ENCODE results near the gene FER. TPM values are rescaled to one million over a fixed set of nuclear protein-coding genes. Genes with fewer than 3 reads are reported as not detected.
"Not testable (repeated sequence)": the region's sequence is repeated elsewhere in the genome, so short reads cannot be mapped to it uniquely, and the experiment has no call there.

FER gene
- polyA plus RNA-seq, 3 donors, result 2.4 to 14.7 (median 6.2) TPM

- H3K4me1 ChIP-seq (ENCODE audit: control insufficient read depth in 1 of 2, insufficient read depth in 2 of 2, low read length in 2 of 2), result no peaks in the 10 kb centered on the region
- no peak for TF ChIP-seq CTCF (IDR thresholded peaks at IDR 0.05)
These were observed 298.0 kb downstream of the FER start for GRCh38 chr5:109045710-109046109.

GRCh38 chr5:109049565-109049964 lies 301.9 kb downstream of the FER start:
- intact Hi-C loops (cut with micrococcal nuclease), result no loop called here
- H3K27me3 Mint-ChIP-seq (ENCODE audit: low read depth in 3 of 3), result no peaks in the 10 kb centered on the region
- Histone ChIP-seq H2AFZ (ENCODE audit: insufficient read depth, low read depth, low read length, poor library complexity, severe bottlenecking) (no peak overlapping the region), H3K4me3 (replicated peaks in 1 of 3; ENCODE audit: low read depth in 2 of 3, low read length in 3 of 3) (no peak overlapping the region), H3K4me1 (ENCODE audit: control insufficient read depth in 1 of 2, insufficient read depth in 2 of 2, low read length in 2 of 2) (no peaks in the 10 kb centered on the region), H3K79me2 (ENCODE audit: insufficient read depth, low read length) (no peaks in the 10 kb centered on the region), H3K9me3 (replicated peaks in 1 of 2; ENCODE audit: control insufficient read depth in 1 of 2, insufficient read depth in 1 of 2, low read length in 2 of 2) (no peaks in the 10 kb centered on the region), H3K9ac (ENCODE audit: insufficient read depth, low read length, poor library complexity, severe bottlenecking) (no peak overlapping the region), H3K4me2 (replicated peaks; ENCODE audit: extremely low read depth, low read length, poor library complexity, severe bottlenecking) (no peak overlapping the region), H3K36me3 (replicated peaks in 1 of 2; ENCODE audit: control insufficient read depth in 1 of 2, insufficient read depth in 2 of 2, low read length in 2 of 2) (no peaks in the 10 kb centered on the region), H3K27ac (ENCODE audit: low read depth in 1 of 2, low read length in 2 of 2) (no peak overlapping the region), H4K20me1 (ENCODE audit: insufficient read depth, low read length) (no peaks in the 10 kb centered on the region), H3K27me3 (ENCODE audit: control insufficient read depth in 2 of 2, insufficient read depth in 2 of 2, low read length in 2 of 2) (no peaks in the 10 kb centered on the region)
- H3K4me1 Mint-ChIP-seq, result no peaks in the 10 kb centered on the region
- H3K4me3 Mint-ChIP-seq, result no peak overlapping the region
- H3K27ac Mint-ChIP-seq, result no peak overlapping the region
- TF ChIP-seq CTCF (IDR thresholded peaks at IDR 0.05), result no peak
- peaks cover 9 to 21% of the 10 kb centered on the region in 2 donors for H3K36me3 Mint-ChIP-seq
- no CpG with 5 or more reads among the region's 1 CpG for WGBS (ENCODE audit: insufficient coverage)
- no peaks in the 10 kb centered on the region for H3K9me3 Mint-ChIP-seq
- DNase-seq, result no peak

More at GRCh38 chr5:109045710-109046109, 298.0 kb downstream of the FER start:
- H2AFZ ChIP-seq (ENCODE audit: insufficient read depth, low read depth, low read length, poor library complexity, severe bottlenecking), result no peak overlapping the region
- H3K9me3 ChIP-seq (replicated peaks in 1 of 2; ENCODE audit: control insufficient read depth in 1 of 2, insufficient read depth in 1 of 2, low read length in 2 of 2), result no peaks in the 10 kb centered on the region
- no peak overlapping the region for H3K9ac ChIP-seq (ENCODE audit: insufficient read depth, low read length, poor library complexity, severe bottlenecking)
- H3K27ac ChIP-seq (ENCODE audit: low read depth in 1 of 2, low read length in 2 of 2), result no peak overlapping the region
- H3K36me3 Mint-ChIP-seq, result peaks cover 0 to 7% of the 10 kb centered on the region in 2 donors
- H3K4me2 ChIP-seq (replicated peaks; ENCODE audit: extremely low read depth, low read length, poor library complexity, severe bottlenecking), result no peak overlapping the region
- no peaks in the 10 kb centered on the region for H3K79me2 ChIP-seq (ENCODE audit: insufficient read depth, low read length)
- no peaks in the 10 kb centered on the region for H3K36me3 ChIP-seq (replicated peaks in 1 of 2; ENCODE audit: control insufficient read depth in 1 of 2, insufficient read depth in 2 of 2, low read length in 2 of 2)
- H3K27me3 ChIP-seq (ENCODE audit: control insufficient read depth in 2 of 2, insufficient read depth in 2 of 2, low read length in 2 of 2), result no peaks in the 10 kb centered on the region
- no peak overlapping the region for H3K4me3 ChIP-seq (replicated peaks in 1 of 3; ENCODE audit: low read depth in 2 of 3, low read length in 3 of 3)
- H3K4me1 Mint-ChIP-seq, result no peaks in the 10 kb centered on the region
- H3K9me3 Mint-ChIP-seq, result no peaks in the 10 kb centered on the region
- intact Hi-C loops (cut with micrococcal nuclease), result no loop called here
- whole genome bisulfite sequencing (ENCODE audit: insufficient coverage), result no CpG with 5 or more reads among the region's 2 CpGs
- H3K4me3 Mint-ChIP-seq, result no peak overlapping the region
- H4K20me1 ChIP-seq (ENCODE audit: insufficient read depth, low read length), result no peaks in the 10 kb centered on the region
- H3K27me3 Mint-ChIP-seq (ENCODE audit: low read depth in 3 of 3), result no peaks in the 10 kb centered on the region
- H3K27ac Mint-ChIP-seq, result peak overlapping the region in 1 of 7 donors; percentile 50
- DNase-seq, result no peak

- WGBS (ENCODE audit: insufficient coverage), result no CpG with 5 or more reads among the region's 1 CpG
- DNase-seq; H3K79me2 ChIP-seq (ENCODE audit: insufficient read depth, low read length); H3K4me1 ChIP-seq (ENCODE audit: control insufficient read depth in 1 of 2, insufficient read depth in 2 of 2, low read length in 2 of 2); H3K9ac ChIP-seq (ENCODE audit: insufficient read depth, low read length, poor library complexity, severe bottlenecking); H3K4me3 ChIP-seq (replicated peaks in 1 of 3; ENCODE audit: low read depth in 2 of 3, low read length in 3 of 3); H4K20me1 ChIP-seq (ENCODE audit: insufficient read depth, low read length); H3K27ac Mint-ChIP-seq; H3K36me3 ChIP-seq (replicated peaks in 1 of 2; ENCODE audit: control insufficient read depth in 1 of 2, insufficient read depth in 2 of 2, low read length in 2 of 2); H3K4me3 Mint-ChIP-seq; H3K27me3 ChIP-seq (ENCODE audit: control insufficient read depth in 2 of 2, insufficient read depth in 2 of 2, low read length in 2 of 2); H3K27ac ChIP-seq (ENCODE audit: low read depth in 1 of 2, low read length in 2 of 2); H2AFZ ChIP-seq (ENCODE audit: insufficient read depth, low read depth, low read length, poor library complexity, severe bottlenecking); H3K9me3 Mint-ChIP-seq; H3K27me3 Mint-ChIP-seq (ENCODE audit: low read depth in 3 of 3); H3K4me2 ChIP-seq (replicated peaks; ENCODE audit: extremely low read depth, low read length, poor library complexity, severe bottlenecking); H3K4me1 Mint-ChIP-seq; intact Hi-C loops (cut with micrococcal nuclease); H3K9me3 ChIP-seq (replicated peaks in 1 of 2; ENCODE audit: control insufficient read depth in 1 of 2, insufficient read depth in 1 of 2, low read length in 2 of 2): not testable (repeated sequence)
- peaks cover 9 to 21% of the 10 kb centered on the region in 2 donors for H3K36me3 Mint-ChIP-seq
These were observed 302.6 kb downstream of the FER start for GRCh38 chr5:109050321-109050720.

All from CD14-positive monocyte (primary cell).